HT1080 (cell line): ENCODE data around the gene METTL4. TPM values are rescaled to one million over a fixed set of nuclear protein-coding genes. Genes with fewer than 3 reads are reported as not detected.
"Not testable (repeated sequence)": the region's sequence is repeated elsewhere in the genome, so short reads cannot be mapped to it uniquely, and the experiment has no call there.

ENCODE experiments used
- DNase-seq: peaks from one replicate; pipeline ENCODE4 v3.0.0-alpha.2; 2015; ENCODE audit warnings: low read depth
- small RNA-seq: library from RNA; depleted of rRNA; stranded (forward); fragments of <200 nt; gene quantifications from one replicate; pipeline ENCODE3, GENCODE V24; 2014
- total RNA-seq: library from RNA; depleted of rRNA; stranded (reverse); fragments of >200 nt; shearing (Covaris generic); gene quantifications from 2 replicates; pipeline ENCODE4 v1.2.3, GENCODE V29; 2014; rRNA removed

The METTL4 gene
- total RNA-seq, 1 experiment from 2014 or later, result 4.5 TPM

DNA sequence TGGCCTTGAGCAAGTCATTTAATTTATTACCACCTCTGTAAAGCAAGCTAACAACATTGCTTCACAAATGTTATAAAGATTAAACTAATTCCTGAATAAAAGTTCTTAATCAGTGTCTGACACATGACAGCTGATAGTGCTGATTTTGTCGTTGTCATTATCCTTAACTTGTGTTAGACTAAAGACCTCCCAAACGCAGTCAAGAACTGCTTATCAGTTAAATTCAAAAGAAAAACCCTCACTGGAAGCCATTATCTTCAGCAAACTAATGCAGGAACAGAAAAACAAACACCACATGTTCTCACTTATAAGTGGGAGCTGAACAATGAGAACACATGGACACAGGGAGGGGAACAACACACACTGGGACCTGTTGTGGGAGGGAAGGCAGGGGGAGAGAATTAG is 46.5 kb downstream of the METTL4 start:
- DNase-seq, result not testable (repeated sequence)

DNA sequence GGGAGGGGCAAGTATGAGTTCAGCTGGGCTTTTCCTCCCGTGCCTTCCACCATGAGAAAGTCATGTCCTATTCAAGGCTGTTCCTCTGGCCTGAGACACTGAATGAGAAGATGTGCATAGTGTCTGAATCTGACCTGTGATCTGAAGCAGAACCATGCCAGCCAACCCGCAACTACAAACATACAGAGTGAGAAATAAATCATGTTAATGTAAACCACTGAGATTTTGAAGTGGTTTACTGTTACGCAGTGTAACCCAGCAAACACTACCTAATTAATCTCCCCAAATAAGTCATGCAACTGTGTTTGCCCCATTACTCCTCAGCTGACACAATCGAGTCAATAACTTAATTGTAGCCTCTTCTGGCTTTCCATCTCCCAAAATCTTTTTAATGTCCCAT is 49.2 kb downstream of the METTL4 start:
- no peak for DNase-seq

DNA sequence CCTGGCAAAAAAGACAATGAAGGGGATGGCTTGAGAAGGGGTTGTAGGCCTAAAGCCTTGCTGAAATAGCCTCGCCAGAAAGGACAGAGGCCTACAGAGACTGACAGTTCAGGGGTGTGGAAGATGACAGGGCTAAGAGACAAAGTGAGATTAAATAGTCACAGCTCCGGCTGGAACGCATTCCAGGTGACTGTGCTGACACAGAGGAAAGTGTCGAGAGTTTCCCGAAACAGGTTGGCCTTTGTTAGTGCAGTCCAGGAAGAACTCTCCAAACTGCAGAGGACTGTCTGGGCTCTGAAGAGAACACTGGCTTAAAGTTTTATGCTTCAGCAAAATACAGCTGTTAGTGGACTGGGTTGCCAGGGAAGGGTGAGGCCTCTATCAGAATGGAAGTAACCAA is 52.8 kb downstream of the METTL4 start:
- no peak for DNase-seq

DNA sequence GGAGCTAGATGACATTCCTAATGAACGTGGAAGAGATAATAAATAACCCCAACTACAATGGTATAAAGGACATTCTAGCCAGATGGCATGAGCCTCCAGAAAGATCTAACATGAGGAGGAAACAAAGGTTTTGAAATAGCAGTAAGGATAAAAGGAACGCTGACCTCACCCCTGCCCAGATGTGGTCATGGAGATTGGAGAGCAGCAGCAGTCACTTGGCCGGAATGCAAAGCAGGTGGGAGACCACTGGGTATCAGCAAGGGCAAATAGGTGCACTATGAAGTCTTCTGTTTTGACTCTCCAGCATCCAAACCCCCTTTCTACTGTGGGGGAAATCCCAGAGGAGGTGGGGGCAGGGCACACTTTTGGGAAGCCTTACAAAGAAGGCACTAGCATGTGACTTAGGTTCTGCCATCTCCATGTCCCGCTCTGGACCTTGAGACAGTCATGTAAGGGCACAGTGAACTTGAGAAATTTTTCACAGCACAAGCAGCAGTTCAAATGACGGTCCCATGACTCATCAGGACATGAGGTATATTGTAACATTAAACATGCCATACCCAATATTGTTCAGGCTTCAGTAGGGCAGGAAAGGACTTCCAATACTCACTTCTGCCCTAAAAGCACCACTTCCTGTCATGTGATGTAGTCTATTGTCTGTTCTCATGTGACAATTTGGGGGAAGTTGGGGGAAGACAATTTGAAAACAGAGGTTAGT is 55.2 kb downstream of the METTL4 start:
- DNase-seq, result peak; percentile 96

DNA sequence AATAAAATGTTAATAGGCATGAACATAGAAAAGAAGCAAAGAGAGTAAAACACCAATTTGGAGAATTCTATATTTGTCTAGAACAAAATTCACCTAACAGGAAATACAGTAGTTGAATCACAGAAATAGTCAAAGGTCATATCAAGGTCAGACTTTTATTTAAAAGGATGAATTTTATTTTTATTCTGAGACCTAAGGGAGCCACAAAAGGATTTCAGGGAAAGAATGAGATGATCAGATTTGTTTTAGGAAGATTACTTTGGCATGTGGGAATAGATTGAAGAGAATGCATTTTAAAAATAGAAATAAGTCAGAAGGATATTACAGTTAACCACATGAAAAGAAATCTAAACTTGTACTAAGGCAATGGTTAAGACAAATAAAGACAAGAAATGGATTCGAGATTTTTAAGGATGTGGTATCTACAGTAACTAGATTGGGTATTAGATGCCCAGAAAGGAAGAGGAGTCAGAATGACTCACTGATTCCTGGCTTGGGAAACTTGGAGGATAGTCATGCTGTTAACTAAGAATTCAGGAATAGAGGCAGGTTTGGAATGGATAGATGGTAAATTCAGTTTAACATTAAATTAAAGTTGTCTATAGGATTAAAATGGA is 56.0 kb downstream of the METTL4 start:
- peak; percentile 96 for DNase-seq

DNA sequence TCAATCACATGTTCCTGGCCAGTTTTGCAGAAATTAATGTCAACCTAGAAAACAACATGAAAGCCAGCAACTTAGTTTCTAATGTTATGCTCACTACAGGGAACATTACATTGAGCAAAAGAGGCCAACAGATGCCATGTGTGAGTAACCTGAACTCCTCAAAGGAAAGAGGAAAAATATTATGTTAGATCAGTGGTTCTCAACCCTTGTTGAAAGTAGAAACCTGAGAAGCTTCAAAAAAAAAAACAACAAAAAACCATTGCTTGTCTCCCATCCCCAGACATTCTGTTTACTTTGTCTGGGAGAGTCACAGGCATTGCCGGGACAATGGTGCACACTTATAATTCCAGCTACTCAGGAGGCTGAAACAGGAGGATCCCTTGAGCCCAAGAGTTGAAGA is 57.7 kb downstream of the METTL4 start:
- DNase-seq, result peak; percentile 60

DNA sequence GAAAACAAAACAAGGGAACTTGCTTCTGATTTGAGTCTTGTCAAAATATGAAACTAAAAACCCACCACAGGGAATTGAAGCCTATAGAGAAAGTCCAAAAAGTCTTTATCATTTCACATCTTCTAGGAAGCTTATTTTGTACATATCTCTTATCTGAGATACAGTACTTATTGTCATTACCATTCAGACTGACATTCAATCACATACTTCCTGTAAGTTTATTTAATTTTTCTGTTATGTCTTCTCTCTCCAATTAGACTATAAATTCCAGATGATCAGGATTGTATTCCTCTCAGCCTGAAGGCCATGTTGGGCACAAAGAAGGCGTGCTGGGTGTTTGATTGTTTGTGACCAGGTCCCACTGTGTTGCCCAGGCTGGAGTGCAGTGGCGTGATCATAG is 59.2 kb downstream of the METTL4 start:
- DNase-seq, result no peak

DNA sequence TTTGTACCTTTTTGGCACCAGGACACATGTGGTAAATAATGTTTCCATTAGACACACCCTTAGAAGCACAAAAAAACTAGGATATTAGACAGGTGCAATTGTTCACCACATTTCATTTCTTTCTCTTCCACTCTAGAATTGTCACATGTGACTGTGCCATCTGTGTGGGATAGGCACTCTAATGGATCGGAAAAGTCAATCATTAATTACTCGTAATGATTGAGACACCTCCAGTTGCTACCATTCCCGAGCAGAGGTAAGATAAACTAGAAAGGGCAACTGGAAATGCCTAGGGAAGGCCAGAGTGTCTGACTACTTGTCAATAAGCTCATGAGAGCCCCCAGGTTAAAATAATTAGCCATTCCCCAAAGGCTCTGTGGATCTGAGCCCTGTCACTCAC is 59.9 kb downstream of the METTL4 start:
- no peak for DNase-seq

DNA sequence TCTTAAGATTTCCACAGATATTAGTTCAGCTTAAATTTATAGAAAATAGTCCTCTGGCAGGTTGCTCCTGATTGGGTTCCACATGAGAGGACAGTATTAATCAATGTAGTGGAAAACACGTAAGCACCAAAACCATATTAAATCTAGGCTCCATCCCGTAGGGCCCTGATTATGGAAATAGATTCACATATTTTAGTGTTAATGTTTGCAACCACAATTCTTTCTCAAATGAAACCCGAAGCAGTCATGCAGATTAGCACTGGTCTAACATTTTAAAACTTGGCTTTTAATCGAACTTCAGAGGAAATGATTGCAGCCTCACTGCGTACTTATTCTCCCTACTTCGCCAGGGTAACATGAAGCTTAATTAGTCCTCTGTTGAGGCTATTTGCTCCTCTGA is 60.9 kb downstream of the METTL4 start:
- no peak for DNase-seq

DNA sequence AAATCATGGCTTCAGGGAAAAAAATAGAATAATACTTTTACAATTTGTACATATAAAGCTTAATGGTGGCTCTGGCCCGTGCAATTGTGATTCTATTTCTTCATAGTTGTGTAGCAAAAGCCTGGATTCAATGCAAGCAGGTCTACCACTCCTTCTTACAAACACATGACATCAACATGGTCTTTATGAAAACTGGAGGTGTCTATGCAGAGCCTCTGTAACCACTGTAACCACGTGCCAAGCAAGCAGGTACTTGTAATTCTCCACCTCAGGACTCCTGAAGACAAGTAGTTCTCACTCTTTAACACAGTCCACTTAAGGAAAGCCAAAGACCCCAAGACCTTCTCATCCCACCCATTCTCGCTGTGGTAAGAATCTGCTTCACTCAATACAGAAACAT is 62.6 kb downstream of the METTL4 start:
- DNase-seq, result no peak

DNA sequence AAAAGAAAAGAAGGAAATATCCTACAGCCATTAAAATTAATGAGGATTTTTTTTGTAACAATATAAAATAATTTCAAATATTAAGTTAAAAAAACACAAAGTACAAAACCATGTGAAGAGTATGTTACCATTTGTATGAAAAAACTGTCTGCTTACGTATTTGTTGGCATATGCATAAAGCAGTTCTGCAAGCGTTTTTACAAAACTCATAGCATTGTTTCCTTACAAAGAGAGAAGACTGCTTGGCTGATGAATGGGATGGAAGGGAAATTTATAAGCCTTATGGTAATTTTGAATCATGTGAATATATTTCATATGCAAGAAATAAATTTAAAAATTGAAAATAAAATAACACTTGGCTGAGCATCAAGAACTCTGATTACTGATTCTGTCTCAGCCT is 63.1 kb downstream of the METTL4 start:
- DNase-seq, result no peak

DNA sequence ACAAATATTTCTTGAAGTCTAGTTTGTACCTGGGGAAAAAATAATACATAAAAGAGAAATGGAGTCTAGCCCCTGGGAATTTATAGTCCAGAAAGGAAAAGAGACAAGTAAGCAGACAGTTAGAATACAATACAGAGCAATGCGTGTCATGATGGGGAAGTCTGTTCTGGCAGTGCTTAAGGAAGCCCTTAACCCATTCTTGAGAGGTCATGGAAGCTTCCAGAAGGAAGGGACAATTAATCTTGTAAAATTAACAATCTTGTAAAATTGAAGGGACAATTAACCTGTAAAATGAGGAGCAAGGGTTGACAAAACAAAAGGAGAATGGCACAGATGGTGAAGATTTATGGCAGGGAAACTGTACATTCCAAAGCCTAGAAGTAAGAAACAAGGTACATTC is 66.7 kb downstream of the METTL4 start:
- no peak for DNase-seq

DNA sequence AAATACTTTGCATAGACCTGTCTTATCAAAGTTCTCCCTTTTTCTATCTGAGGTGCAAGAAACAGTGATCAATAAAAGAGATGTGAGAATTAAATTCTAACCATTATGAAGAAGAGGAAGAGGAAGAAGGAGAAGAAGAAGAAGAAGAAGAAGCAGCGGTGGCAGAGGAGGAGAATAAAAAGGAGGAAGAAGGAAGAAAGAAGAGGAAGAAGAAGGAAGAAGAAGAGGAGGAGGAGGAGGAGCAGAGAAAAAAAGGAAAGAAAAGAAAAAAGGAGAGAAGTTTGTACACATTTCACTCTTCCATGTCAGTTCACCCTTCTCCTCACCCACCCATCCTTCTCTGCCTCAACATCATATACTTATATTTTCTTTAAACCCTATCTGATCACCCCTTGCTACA is 68.4 kb downstream of the METTL4 start:
- no peak for DNase-seq

DNA sequence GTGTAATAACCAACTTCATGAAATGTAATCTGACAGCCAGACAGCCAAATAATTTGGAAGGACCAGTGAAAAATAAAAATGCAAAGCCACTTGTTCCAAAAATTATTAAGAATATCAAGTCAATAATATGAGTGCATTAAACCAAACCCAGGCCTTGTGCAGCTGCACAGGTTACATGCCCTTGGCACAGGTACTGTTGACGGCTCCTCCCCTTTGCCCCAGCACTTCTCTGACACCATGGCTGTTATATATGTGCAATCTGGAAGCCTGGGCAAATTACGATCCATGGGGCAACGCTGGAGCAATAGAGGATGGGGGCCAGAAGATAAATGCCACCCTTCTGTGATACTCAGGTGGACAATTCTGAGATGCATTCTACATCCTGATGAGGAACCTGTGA is 68.9 kb downstream of the METTL4 start:
- no peak for DNase-seq

DNA sequence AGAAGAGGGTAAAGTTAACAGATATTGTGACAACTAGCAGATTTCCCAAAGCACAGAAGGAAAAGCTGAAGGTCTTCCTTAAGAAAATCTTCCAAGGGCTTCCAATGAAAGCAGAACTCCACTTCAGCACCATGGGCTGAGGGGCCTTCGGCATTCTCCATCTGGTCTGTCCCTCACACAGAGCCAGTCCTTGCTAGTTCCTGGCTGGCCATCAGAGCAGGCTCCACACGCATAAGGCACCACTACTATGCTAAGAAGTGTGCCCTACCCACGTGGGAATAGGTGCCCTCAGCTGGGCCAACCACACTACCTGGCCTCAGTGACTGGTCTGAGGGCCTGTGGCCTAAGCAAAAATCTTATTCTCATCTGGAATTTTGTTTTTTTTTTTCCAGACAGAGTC is 73.5 kb downstream of the METTL4 start:
- DNase-seq, result no peak

DNA sequence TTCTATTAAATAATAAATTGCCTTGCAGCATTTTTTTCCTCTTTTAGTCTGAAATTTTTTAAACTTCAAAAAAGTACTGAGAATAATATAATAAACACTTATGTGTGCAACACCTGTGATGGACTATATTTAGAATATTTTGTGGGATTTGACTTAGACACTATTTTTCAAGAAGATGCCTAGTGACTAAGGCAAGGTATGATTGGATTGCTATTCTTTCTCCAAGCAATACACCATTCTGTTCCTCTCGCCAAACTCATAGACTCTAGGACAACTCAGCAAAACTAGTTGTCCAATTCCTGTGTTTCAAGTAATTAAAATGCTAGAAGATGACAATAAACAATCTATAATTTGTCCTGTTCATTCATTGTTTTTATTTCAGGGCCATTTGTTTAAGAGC is 75.9 kb downstream of the METTL4 start:
- no peak for DNase-seq

DNA sequence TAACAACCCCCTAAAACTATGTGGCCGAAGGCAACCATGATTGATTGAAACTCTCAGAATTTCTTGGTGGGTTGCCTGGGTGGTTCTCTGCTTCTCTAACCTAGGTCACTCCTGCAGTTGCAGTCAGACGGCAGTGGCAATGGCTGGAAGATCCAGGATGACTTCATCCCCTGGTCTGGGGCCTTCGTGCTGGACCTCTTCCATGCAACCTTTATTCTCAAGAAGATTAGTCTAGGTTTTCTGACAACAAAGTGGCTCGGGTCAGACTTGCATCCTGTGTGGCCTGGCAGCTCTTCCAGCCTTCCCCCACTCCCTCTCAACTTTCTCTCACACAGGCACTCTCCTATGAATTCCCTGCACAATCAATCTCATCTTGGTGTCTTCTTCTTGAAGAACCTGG is 76.4 kb downstream of the METTL4 start:
- peak; percentile 47 for DNase-seq

Small RNA genes lying within 50 kb of the gene (small RNA-seq; reads per million reads assigned to genes)
- gene RF00019 (not detected), gene RF01233 (not detected)

Other genes with a start within 250 kb of the METTL4 start
- 46.1 and 46.9 TPM in 2 replicates for gene NDC80, start 52 bp upstream of the METTL4 start, total RNA-seq
- 41.8 and 43.9 TPM in 2 replicates for gene SMCHD1, start 84.2 kb upstream of the METTL4 start, total RNA-seq